Lower leg skin (tissue), 4 donors: ENCODE results near the gene CELA3A. TPM values are rescaled to one million over a fixed set of nuclear protein-coding genes. Genes with fewer than 3 reads are reported as not detected.
A peak's percentile ranks its signal among the peaks of the same experiment; 100 is the strongest.

Experiments used
- DNase-seq, 2 donors: peaks; one replicate each; pipeline ENCODE4 v3.0.0-alpha.2; 2019; ENCODE audit warnings: low spot score in 2 of 2
- H3K4me3 ChIP-seq: fragments of 200-600 bp; sonication (generic); 2 replicates; pipeline ENCODE4 v1.5.1; 2017; ENCODE audit warnings: mild to moderate bottlenecking, low read depth; ENCODE audit not compliant: poor library complexity, severe bottlenecking
- CTCF ChIP-seq, 3 donors: fragments of 450-650 bp; IDR thresholded peaks; one replicate each; pipeline ENCODE4 v1.5.1; 2016; ENCODE audit warnings: antibody characterized with exemption in 3 of 3, mild to moderate bottlenecking in 3 of 3, moderate library complexity in 2 of 3
- POLR2A ChIP-seq, 2 donors: fragments of 450-650 bp; IDR thresholded peaks; one replicate each; pipeline ENCODE4 v1.6.1; 2016 to 2017; ENCODE audit warnings: antibody characterized with exemption in 2 of 2, mild to moderate bottlenecking in 1 of 2, moderate library complexity in 1 of 2
- WGBS, 2 donors: methylation state at CpG; one replicate each; pipeline ENCODE4 v1.1.5; 2018; 5-methylcytosine and 5-hydroxymethylcytosine counted together
- intact Hi-C: fragments of 100-400 bp; cut with DNase I; formaldehyde crosslinking; loops from one replicate; pipeline ENCODE4 v1.15.0; 2023; ENCODE audit warnings: low total_unique reads
- total RNA-seq, 4 donors: library from RNA; depleted of rRNA; stranded (reverse); fragments of >200 nt; gene quantifications; one replicate each; pipeline ENCODE4 v1.1.0, GENCODE V29; 2016

Gene CELA3A
- total RNA-seq, 4 donors from 2014 or later = not detected

GRCh38 chr1:22053017-22053860, 51.8 kb downstream of the CELA3A start:
- DNase-seq = peak in 1 of 2 donors; percentile 91
- TF ChIP-seq POLR2A (IDR thresholded peaks at IDR 0.05) = no peak
- intact Hi-C loops = loop anchor here (5.0 kb wide), 1 partner anchor 964 kb away; the partner anchor contains the start of genes KDM1A and TEX46
- peak overlapping the region; percentile 100 for H3K4me3 ChIP-seq
- 1 to 2% methylated on average over 33 to 37 of the region's 70 CpGs for WGBS, 2 donors

GRCh38 chr1:22053861-22054770, 52.7 kb downstream of the CELA3A start:
- peak overlapping the region; percentile 53 for H3K4me3 ChIP-seq
- 41 to 42% methylated on average over 19 of the region's 19 CpGs for WGBS, 2 donors
- intact Hi-C loops = loop anchor here (5.0 kb wide), 1 partner anchor 963 kb away; the partner anchor contains the start of genes KDM1A and TEX46
- TF ChIP-seq POLR2A (IDR thresholded peaks at IDR 0.05) = no peak
- peak in 1 of 2 donors; percentile 76 for DNase-seq

- intact Hi-C loops = no loop called here
- H3K4me3 ChIP-seq = no peak overlapping the region
Observed at GRCh38 chr1:22055463-22055862, 54.0 kb downstream of the CELA3A start.

GRCh38 chr1:22056043-22056442, 54.6 kb downstream of the CELA3A start:
- intact Hi-C loops = no loop called here
- DNase-seq = peak in 1 of 2 donors; percentile 21
- no peak for TF ChIP-seq POLR2A (IDR thresholded peaks at IDR 0.05)
- TF ChIP-seq CTCF (IDR thresholded peaks at IDR 0.05) = no peak
- H3K4me3 ChIP-seq = no peak overlapping the region
- 24% methylated on average over 1 of the region's 1 CpG for WGBS, 2 donors

More at GRCh38 chr1:22055463-22055862, 54.0 kb downstream of the CELA3A start:
- peak in 1 of 2 donors; percentile 63 for DNase-seq
- TF ChIP-seq POLR2A (IDR thresholded peaks at IDR 0.05) = no peak
- no peak for TF ChIP-seq CTCF (IDR thresholded peaks at IDR 0.05)
- 48 to 57% methylated on average over 6 of the region's 6 CpGs for WGBS, 2 donors

GRCh38 chr1:22056936-22057335, 55.5 kb downstream of the CELA3A start:
- H3K4me3 ChIP-seq = no peak overlapping the region
- TF ChIP-seq POLR2A (IDR thresholded peaks at IDR 0.05) (no peak), CTCF (IDR thresholded peaks at IDR 0.05) (no peak)
- intact Hi-C loops = no loop called here
- WGBS, 2 donors = 48% methylated on average over 2 of the region's 2 CpGs
- peak in 1 of 2 donors; percentile 14 for DNase-seq

- peak in 1 of 2 donors; percentile 49 for DNase-seq
- intact Hi-C loops = no loop called here
- 91% methylated on average over 10 of the region's 10 CpGs for WGBS, 2 donors
- H3K4me3 ChIP-seq = no peak overlapping the region
- TF ChIP-seq POLR2A (IDR thresholded peaks at IDR 0.05) (no peak), CTCF (IDR thresholded peaks at IDR 0.05) (no peak)
Observed at GRCh38 chr1:22057861-22058260, 56.4 kb downstream of the CELA3A start.

Other genes starting within 250 kb of the CELA3A start
- gene USP48, start 218.5 kb upstream of the CELA3A start, total RNA-seq = 10 to 100 TPM; 26.9 to 38.1 (median 31.5) TPM
- gene LDLRAD2, start 189.4 kb upstream of the CELA3A start, total RNA-seq = under 1 TPM in 1 of 4 donors, not detected in 3; 0.19 TPM
- gene HSPG2, start 64.3 kb upstream of the CELA3A start, total RNA-seq = 100 to 1,000 TPM in 2 of 4 donors, 10 to 100 TPM in 2; 67.9 to 171 (median 99.6) TPM
- not detected for gene CELA3B, start 24.6 kb upstream of the CELA3A start, total RNA-seq
- gene CDC42, start 51.1 kb downstream of the CELA3A start, total RNA-seq = 100 to 1,000 TPM; 162 to 226 (median 203) TPM
- gene WNT4, start 141.4 kb downstream of the CELA3A start, total RNA-seq = 10 to 100 TPM in 3 of 4 donors, 1 to 10 TPM in 1; 9.4 to 18.8 (median 14.5) TPM